Gastroesophageal sphincter (tissue), 3 donors: ENCODE measurements around the gene LUC7L.

ENCODE experiments used
- CTCF ChIP-seq, 4 experiments: fragments of 200-600 bp in 2 of 4; fragments of 450-650 bp in 2 of 4; sonication (generic) in 1 of 4; IDR thresholded peaks; one replicate each; pipeline ENCODE4 v1.5.1; 2017 to 2019; ENCODE audit warnings: antibody characterized with exemption in 4 of 4, mild to moderate bottlenecking in 2 of 4, moderate library complexity in 2 of 4
- EP300 ChIP-seq: sonication (generic); formaldehyde crosslinking; IDR thresholded peaks from one replicate; pipeline ENCODE4 v1.6.1; 2017; ENCODE audit warnings: antibody characterized with exemption, mild to moderate bottlenecking
- POLR2A ChIP-seq, 2 donors: fragments of 450-650 bp; IDR thresholded peaks; one replicate each; pipeline ENCODE4 v1.6.1; 2017; ENCODE audit warnings: antibody characterized with exemption in 2 of 2, mild to moderate bottlenecking in 2 of 2, moderate library complexity in 1 of 2
- POLR2AphosphoS5 ChIP-seq: sonication (generic); formaldehyde crosslinking; IDR thresholded peaks from one replicate; pipeline ENCODE4 v1.6.1; 2017; ENCODE audit warnings: antibody characterized with exemption

- TF ChIP-seq CTCF (IDR thresholded peaks at IDR 0.05) (no peak), POLR2AphosphoS5 (no peak), POLR2A (IDR thresholded peaks at IDR 0.05) (no peak), EP300 (no peak)
Measured at GRCh38 chr16:167122-167690, 62.0 kb downstream of the LUC7L start.
